Keratinocyte (primary cell): ENCODE results near the gene RTN4RL2. TPM values are rescaled to one million over a fixed set of nuclear protein-coding genes. Genes with fewer than 3 reads are reported as not detected.

Source experiments
- DNase-seq: peaks from one replicate; pipeline ENCODE4 v3.0.0-alpha.2; 2011; ENCODE audit warnings: low read depth, missing footprints, low spot score
- FAIRE-seq: peaks from 2 replicates; lab custom pipeline; 2011; peaks lifted over from hg19 to GRCh38; lab: Jason Lieb, UNC
- H2AFZ ChIP-seq: 2 replicates; pipeline ENCODE4 v1.6.0; 2012; ENCODE audit warnings: low read length, control low read depth, inconsistent platforms; ENCODE audit not compliant: control insufficient read depth
- H3K27ac ChIP-seq: 2 replicates; pipeline ENCODE4 v1.5.1; 2011; ENCODE audit warnings: low read length; ENCODE audit not compliant: control insufficient read depth, insufficient read depth
- H3K27me3 ChIP-seq: 3 replicates; pipeline ENCODE4 v1.6.0; 2011; ENCODE audit warnings: low read length; ENCODE audit not compliant: control insufficient read depth, insufficient read depth; ENCODE audit errors: extremely low read depth
- H3K36me3 ChIP-seq, 2 experiments: 2 replicates in 1 of 2; 3 replicates in 1 of 2; pipeline ENCODE4 v1.5.1; 2011; ENCODE audit warnings: low read length in 2 of 2, mild to moderate bottlenecking in 1 of 2; ENCODE audit not compliant: control insufficient read depth in 2 of 2, insufficient read depth in 2 of 2; ENCODE audit errors: extremely low read depth in 1 of 2
- H3K4me1 ChIP-seq: 3 replicates; pipeline ENCODE4 v1.5.1; 2011; ENCODE audit warnings: low read length; ENCODE audit not compliant: control insufficient read depth, insufficient read depth; ENCODE audit errors: extremely low read depth
- H3K4me2 ChIP-seq: 3 replicates; pipeline ENCODE4 v1.6.0; 2011; ENCODE audit warnings: low read depth, low read length; ENCODE audit not compliant: control insufficient read depth, insufficient read depth; ENCODE audit errors: extremely low read depth
- H3K4me3 ChIP-seq, 3 experiments: fragments of 200-600 bp in 1 of 3; sonication (generic) in 1 of 3; 2 replicates in 2 of 3; 3 replicates in 1 of 3; pipeline ENCODE4 v1.5.1; 2011 to 2016; ENCODE audit warnings: low read length in 3 of 3, mild to moderate bottlenecking in 3 of 3, control low read depth in 2 of 3, inconsistent platforms in 1 of 3, low read depth in 1 of 3, mixed read lengths in 1 of 3, mixed run types in 1 of 3, moderate library complexity in 1 of 3; ENCODE audit not compliant: control insufficient read depth in 2 of 3, insufficient read depth in 2 of 3; ENCODE audit errors: extremely low read depth in 1 of 3
- H3K79me2 ChIP-seq: 2 replicates; pipeline ENCODE4 v1.6.0; 2012; ENCODE audit warnings: low read length; ENCODE audit not compliant: control insufficient read depth, insufficient read depth
- H3K9ac ChIP-seq: 3 replicates; pipeline ENCODE4 v1.6.0; 2011; ENCODE audit warnings: low read length; ENCODE audit not compliant: control insufficient read depth, insufficient read depth; ENCODE audit errors: extremely low read depth
- H3K9me1 ChIP-seq: 3 replicates; pipeline ENCODE4 v1.6.0; 2011; ENCODE audit warnings: low read length; ENCODE audit not compliant: control insufficient read depth, insufficient read depth; ENCODE audit errors: extremely low read depth
- H3K9me3 ChIP-seq: 2 replicates; pipeline ENCODE4 v1.5.1; 2012; ENCODE audit warnings: low read depth, low read length; ENCODE audit not compliant: control insufficient read depth
- H4K20me1 ChIP-seq: 3 replicates; pipeline ENCODE4 v1.6.0; 2011; ENCODE audit warnings: low read length; ENCODE audit not compliant: control insufficient read depth, insufficient read depth; ENCODE audit errors: extremely low read depth
- CTCF ChIP-seq, 3 experiments: IDR thresholded peaks in 1 of 3; conservative IDR thresholded peaks in 1 of 3; optimal IDR thresholded peaks in 1 of 3; 2 replicates in 2 of 3; 3 replicates in 1 of 3; pipeline versions ENCODE3 to v1.5.1; 2011; ENCODE audit warnings: low read length in 3 of 3, mild to moderate bottlenecking in 3 of 3, moderate library complexity in 2 of 3, control low read depth in 1 of 3, inconsistent platforms in 1 of 3; ENCODE audit not compliant: insufficient read depth in 2 of 3; ENCODE audit errors: extremely low read depth in 1 of 3
- EZH2 ChIP-seq: IDR thresholded peaks from one replicate; pipeline ENCODE4 v1.6.1; 2012; ENCODE audit warnings: inconsistent platforms, mild to moderate bottlenecking, low read length, moderate library complexity
- dilution Hi-C: fragments of 300-500 bp; cut with MboI; formaldehyde crosslinking; loops from one replicate; pipeline ENCODE4 v1.7.0; 2020; ENCODE audit warnings: low sequenced_read_pairs; ENCODE audit not compliant: extremely low pct_ligation_motif_present
- polyA plus RNA-seq, 5 experiments: library from polyadenylated mRNA; depleted of rRNA in 3 of 5; stranded (reverse) in 3 of 5; stranded (forward) in 1 of 5; unstranded in 1 of 5; fragments of >200 nt; gene quantifications; 1 replicate in 1 of 5; 2 replicates in 3 of 5; 3 replicates in 1 of 5; pipeline versions ENCODE4 v1.2.1 to v1.2.3, GENCODE V29; 2011 to 2012; ENCODE audit warnings: missing spikeins in 2 of 5, low read depth in 1 of 5, low replicate concordance in 1 of 5

RTN4RL2 gene
- polyA plus RNA-seq, 1 donor (not counting 4 experiments of a cell fraction or from before 2014, with no cell fraction given): 0.03 TPM

DNA sequence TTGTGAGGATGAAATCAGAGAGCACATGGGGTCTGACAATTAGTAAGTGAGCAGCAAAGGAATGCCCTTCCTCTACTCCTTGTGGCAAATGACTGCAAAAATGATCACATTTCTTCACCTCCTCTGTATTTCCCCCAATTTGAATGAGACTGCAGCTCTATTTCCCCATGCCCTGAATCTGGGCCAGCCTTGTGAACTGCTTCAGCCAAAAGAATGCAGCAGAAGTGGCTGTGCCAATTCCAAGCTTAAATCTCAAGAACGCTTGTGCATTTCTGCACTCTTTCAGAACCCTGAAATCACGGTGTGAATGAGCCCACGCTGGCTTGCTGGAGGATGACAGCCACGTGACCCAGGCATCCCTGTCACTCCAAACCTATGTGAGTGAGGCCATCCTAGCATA, 43.3 kb upstream of the RTN4RL2 start:
- Histone ChIP-seq H3K27ac (no peak overlapping the region), H4K20me1 (peaks cover 8% of the 10 kb centered on the region), H3K36me3 (peaks cover 26 to 58% of the 10 kb centered on the region in 2 experiments), H2AFZ (no peak overlapping the region), H3K4me1 (no peaks in the 10 kb centered on the region), H3K4me2 (no peak overlapping the region), H3K4me3 (no peak overlapping the region), H3K9me3 (no peaks in the 10 kb centered on the region), H3K9me1 (no peaks in the 10 kb centered on the region), H3K27me3 (no peaks in the 10 kb centered on the region), H3K79me2 (peaks cover 23% of the 10 kb centered on the region), H3K9ac (no peak overlapping the region)
- TF ChIP-seq EZH2 (no peak), CTCF (optimal IDR thresholded peaks at IDR 0.05 in 1 of 3, IDR thresholded peaks at IDR 0.05 in 1 of 3, conservative IDR thresholded peaks at IDR 0.05 in 1 of 3; ENCODE audit: extremely low read depth in 1 of 3, insufficient read depth in 2 of 3, low read length in 3 of 3) (no peak)
- dilution Hi-C loops: no loop called here
- FAIRE-seq: no peak
- DNase-seq: no peak

- peaks cover 26 to 64% of the 10 kb centered on the region in 2 experiments for H3K36me3 ChIP-seq
- H3K4me1 ChIP-seq: no peaks in the 10 kb centered on the region
- peaks cover 30% of the 10 kb centered on the region for H3K79me2 ChIP-seq
- H3K4me3 ChIP-seq: no peak overlapping the region
- TF ChIP-seq CTCF (optimal IDR thresholded peaks at IDR 0.05 in 1 of 3, IDR thresholded peaks at IDR 0.05 in 1 of 3, conservative IDR thresholded peaks at IDR 0.05 in 1 of 3; ENCODE audit: extremely low read depth in 1 of 3, insufficient read depth in 2 of 3, low read length in 3 of 3): no peak
- TF ChIP-seq EZH2: no peak
- H3K27ac ChIP-seq: no peak overlapping the region
- FAIRE-seq (no peak), DNase-seq (no peak)
- no peak overlapping the region for H3K9ac ChIP-seq
- dilution Hi-C loops: no loop called here
- H3K9me1 ChIP-seq: no peaks in the 10 kb centered on the region
- peaks cover 8% of the 10 kb centered on the region for H4K20me1 ChIP-seq
- no peak overlapping the region for H2AFZ ChIP-seq
- H3K9me3 ChIP-seq: no peaks in the 10 kb centered on the region
- no peaks in the 10 kb centered on the region for H3K27me3 ChIP-seq
- H3K4me2 ChIP-seq: no peak overlapping the region
These were observed 42.2 kb upstream of the RTN4RL2 start for GRCh38 chr11:57418131-57418530.
